Brain microvascular endothelial cell (primary cell): Measurements from ENCODE around the gene ARG2.
"Not testable (repeated sequence)": the region's sequence is repeated elsewhere in the genome, so short reads cannot be mapped to it uniquely, and the experiment has no call there.

Source experiments
- DNase-seq: peaks from one replicate; pipeline ENCODE4 v3.0.0-alpha.2; 2020
- H3K27ac ChIP-seq: fragments of 250-450 bp; sonication (Bioruptor Pico); 2 replicates; pipeline ENCODE4 v1.5.1; 2020; ENCODE audit warnings: mild to moderate bottlenecking, moderate library complexity
- H3K27me3 ChIP-seq: fragments of 250-450 bp; sonication (Bioruptor Pico); replicated peaks from 2 replicates; pipeline ENCODE4 v1.5.1; 2020; ENCODE audit warnings: mild to moderate bottlenecking
- H3K36me3 ChIP-seq: fragments of 250-450 bp; sonication (Bioruptor Pico); replicated peaks from 2 replicates; pipeline ENCODE4 v1.5.1; 2020; ENCODE audit warnings: mild to moderate bottlenecking
- H3K4me3 ChIP-seq: 2 replicates; pipeline ENCODE4 v1.5.1; 2011; ENCODE audit warnings: low read depth, mild to moderate bottlenecking, control low read depth, low read length, moderate library complexity
- CTCF ChIP-seq: IDR thresholded peaks from 2 replicates; pipeline ENCODE4 v1.5.1; 2011; ENCODE audit warnings: low read depth, mild to moderate bottlenecking, moderate library complexity, low read length, control low read depth, inconsistent platforms; ENCODE audit errors: missing control alignments
- in situ Hi-C: cut with HindIII; loops from 2 replicates; pipeline ENCODE4 v1.10.0; 2017; ENCODE audit warnings: low sequenced_read_pairs, low pct_ligation_motif_present

ARG2 gene

DNA sequence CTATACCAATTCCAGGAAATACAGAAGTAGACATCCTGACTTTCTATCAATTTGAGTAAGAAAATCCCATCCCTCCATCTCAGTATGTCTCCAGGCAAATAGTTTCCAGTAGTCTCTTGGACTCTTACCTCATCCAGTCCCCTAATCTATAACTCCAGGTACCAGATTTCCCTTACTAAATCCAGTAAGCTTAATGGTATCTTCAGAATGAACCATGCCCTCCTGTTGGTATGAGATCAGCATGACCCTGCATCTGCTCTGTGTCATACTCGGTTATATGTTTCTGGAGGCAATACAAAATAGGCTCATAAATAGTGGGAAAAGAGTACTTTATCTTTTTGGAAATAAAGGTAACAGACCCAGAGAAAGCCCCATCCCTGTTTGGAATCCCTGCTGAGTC, 38.1 kb upstream of the ARG2 start:
- no peak for TF ChIP-seq CTCF
- H3K4me3 ChIP-seq = no peak overlapping the region
- H3K27me3 ChIP-seq = no peaks in the 10 kb centered on the region
- DNase-seq = no peak
- in situ Hi-C loops = no loop called here
- no peak overlapping the region for H3K27ac ChIP-seq
- H3K36me3 ChIP-seq = no peaks in the 10 kb centered on the region

GRCh38 chr14:67582061-67582460, 37.7 kb upstream of the ARG2 start:
- no peak for DNase-seq
- TF ChIP-seq CTCF = peak; percentile 6
- H3K27me3 ChIP-seq = no peaks in the 10 kb centered on the region
- H3K4me3 ChIP-seq = no peak overlapping the region
- in situ Hi-C loops = no loop called here
- no peak overlapping the region for H3K27ac ChIP-seq
- no peaks in the 10 kb centered on the region for H3K36me3 ChIP-seq

GRCh38 chr14:67583711-67584644, 35.7 kb upstream of the ARG2 start:
- Histone ChIP-seq H3K4me3 (no peak overlapping the region), H3K27me3 (no peaks in the 10 kb centered on the region), H3K27ac (no peak overlapping the region), H3K36me3 (no peaks in the 10 kb centered on the region)
- TF ChIP-seq CTCF = peak; percentile 86
- in situ Hi-C loops = no loop called here
- peak; percentile 43 for DNase-seq

DNA sequence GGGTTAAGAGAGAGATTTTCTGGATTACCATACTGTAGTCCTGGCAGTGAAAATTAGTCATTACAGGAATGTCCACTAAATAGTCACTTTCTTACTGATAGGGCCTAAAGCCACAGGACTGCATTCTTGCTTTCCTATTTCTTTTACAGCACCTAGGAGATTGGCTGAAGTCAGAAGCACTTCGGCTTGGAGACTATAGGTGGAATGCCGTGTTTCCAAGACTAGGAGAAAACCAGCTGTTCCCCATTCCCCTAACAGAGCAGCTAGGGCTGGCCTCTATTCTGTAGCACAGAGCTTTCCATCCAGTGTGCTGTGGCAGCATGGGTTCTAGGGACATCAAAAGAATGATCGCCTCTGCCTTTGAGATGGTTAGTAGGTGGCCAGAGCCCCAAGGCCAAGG, 34.7 kb upstream of the ARG2 start:
- in situ Hi-C loops = no loop called here
- no peak overlapping the region for H3K27ac ChIP-seq
- no peaks in the 10 kb centered on the region for H3K36me3 ChIP-seq
- DNase-seq = no peak
- no peak for TF ChIP-seq CTCF
- H3K4me3 ChIP-seq = no peak overlapping the region
- no peaks in the 10 kb centered on the region for H3K27me3 ChIP-seq

DNA sequence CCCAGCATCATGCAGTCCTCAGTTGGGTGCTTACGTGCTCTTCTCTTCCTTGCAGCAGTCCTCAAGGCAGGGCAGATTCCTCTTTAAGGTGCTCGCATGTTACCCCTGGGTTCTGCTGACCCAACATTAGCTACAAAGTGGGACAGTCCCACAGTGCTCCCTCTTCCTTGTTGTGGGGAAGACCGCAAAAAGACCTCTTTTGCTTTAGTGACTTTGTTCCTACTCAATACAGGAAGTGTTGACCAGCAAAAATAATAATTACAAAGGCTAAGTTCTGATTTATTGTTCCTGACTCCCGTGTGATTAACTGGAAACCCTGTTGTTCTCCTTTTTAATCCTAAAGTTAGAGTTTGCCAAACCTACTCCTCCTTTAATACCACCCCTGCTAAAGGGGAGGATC, 33.4 kb upstream of the ARG2 start:
- TF ChIP-seq CTCF = no peak
- DNase-seq = no peak
- Histone ChIP-seq H3K36me3 (no peaks in the 10 kb centered on the region), H3K4me3 (no peak overlapping the region), H3K27ac (no peak overlapping the region), H3K27me3 (no peaks in the 10 kb centered on the region)
- in situ Hi-C loops = no loop called here

DNA sequence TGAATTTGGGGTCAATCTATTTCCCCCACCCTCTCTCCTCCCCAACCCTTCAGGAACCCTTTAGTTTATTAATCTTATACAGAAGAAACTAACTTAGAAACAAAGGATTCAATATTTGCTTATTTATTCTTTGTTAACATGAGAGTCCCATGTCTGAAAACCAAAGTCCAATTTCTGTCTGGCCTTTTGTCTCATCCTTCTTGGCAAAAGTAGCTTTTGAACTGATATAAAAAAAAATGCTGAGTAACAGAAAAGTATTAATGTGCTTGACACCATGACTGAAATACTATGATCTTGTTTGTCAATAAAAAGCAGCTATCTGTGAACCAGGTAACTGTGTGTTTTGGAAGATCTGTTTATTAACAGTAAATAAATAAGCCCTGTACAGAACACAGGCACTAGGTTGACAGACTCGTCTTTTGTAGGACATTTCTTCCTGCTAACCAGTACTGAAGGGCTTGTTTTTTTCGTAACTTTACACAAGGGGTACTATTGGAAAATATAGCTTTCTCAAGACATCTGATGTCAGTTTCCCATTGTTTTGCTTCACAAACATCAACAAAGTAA, 30.4 kb upstream of the ARG2 start:
- Histone ChIP-seq H3K36me3 (no peaks in the 10 kb centered on the region), H3K4me3 (no peak overlapping the region), H3K27me3 (no peaks in the 10 kb centered on the region), H3K27ac (no peak overlapping the region)
- DNase-seq = no peak
- in situ Hi-C loops = no loop called here
- no peak for TF ChIP-seq CTCF

DNA sequence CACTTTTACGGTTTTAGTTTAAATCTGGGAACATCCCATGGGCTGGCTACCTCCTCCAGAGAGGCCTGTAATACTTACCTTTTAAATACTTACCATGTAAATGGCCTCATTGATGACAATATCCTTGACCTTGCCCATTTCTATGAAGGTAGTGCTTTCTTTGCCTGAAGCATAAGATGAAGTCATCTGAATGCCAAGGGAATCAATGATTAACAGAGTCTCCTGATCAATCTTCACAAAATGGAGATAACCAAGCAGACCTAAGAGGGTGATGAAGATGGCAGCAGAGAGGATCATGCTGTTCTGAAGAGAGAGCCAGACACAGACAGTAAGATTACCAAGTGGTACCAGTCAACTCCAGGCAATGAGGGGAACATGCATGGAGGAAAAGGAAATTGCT, 26.1 kb upstream of the ARG2 start:
- H3K27me3 ChIP-seq, in situ Hi-C loops, DNase-seq, H3K36me3 ChIP-seq, H3K27ac ChIP-seq, H3K4me3 ChIP-seq: not testable (repeated sequence)
